Right atrium auricular region (tissue), 2 donors: ENCODE results near the gene WDR13. TPM values are rescaled to one million over a fixed set of nuclear protein-coding genes. Genes with fewer than 3 reads are reported as not detected.

ENCODE experiments used
- DNase-seq: peaks from one replicate; pipeline ENCODE4 v3.0.0-alpha.2; 2019; ENCODE audit warnings: low spot score
- H3K27ac ChIP-seq, 2 donors: fragments of 200-600 bp; sonication (generic); 1 replicate in 1 of 2; 2 replicates in 1 of 2; pipeline ENCODE4 v1.5.1; 2016 to 2019
- H3K27me3 ChIP-seq, 2 donors: fragments of 200-600 bp; sonication (generic); one replicate each; pipeline versions ENCODE4 v1.5.1 to v1.6.0; 2017 to 2019
- H3K36me3 ChIP-seq: fragments of 200-600 bp; sonication (generic); one replicate; pipeline ENCODE4 v1.5.1; 2016
- H3K4me1 ChIP-seq, 2 donors: fragments of 200-600 bp; sonication (generic); one replicate each; pipeline versions ENCODE4 v1.5.1 to v1.6.0; 2017 to 2019
- H3K4me3 ChIP-seq, 2 donors: fragments of 200-600 bp; sonication (generic); 1 replicate in 1 of 2; 2 replicates in 1 of 2; pipeline ENCODE4 v1.5.1; 2017 to 2019; ENCODE audit warnings: mild to moderate bottlenecking in 1 of 2, moderate library complexity in 1 of 2
- H3K9me3 ChIP-seq, 2 donors: fragments of 200-600 bp; sonication (generic); one replicate each; pipeline ENCODE4 v1.5.1; 2019
- CTCF ChIP-seq, 2 donors: fragments of 200-600 bp; sonication (generic); IDR thresholded peaks; one replicate each; pipeline ENCODE4 v1.5.1; 2019; ENCODE audit warnings: antibody characterized with exemption in 2 of 2
- total RNA-seq, 2 donors: library from RNA; depleted of rRNA; stranded (reverse); fragments of >200 nt; gene quantifications; one replicate each; pipeline ENCODE4 v1.1.0, GENCODE V29; 2016

Gene WDR13
- total RNA-seq, 2 donors from 2014 or later = 208 to 214 TPM

GRCh38 chrX:48560681-48561080 is 36.6 kb upstream of the WDR13 start:
- no peak for TF ChIP-seq CTCF (IDR thresholded peaks at IDR 0.05)
- no peak overlapping the region for H3K4me3 ChIP-seq
- no peak for DNase-seq
- H3K27me3 ChIP-seq = no peaks in the 10 kb centered on the region
- H3K27ac ChIP-seq = no peak overlapping the region
- no peaks in the 10 kb centered on the region for H3K9me3 ChIP-seq
- no peaks in the 10 kb centered on the region for H3K4me1 ChIP-seq
- peaks cover 29% of the 10 kb centered on the region for H3K36me3 ChIP-seq

- no peak for DNase-seq
- Histone ChIP-seq H3K9me3 (no peaks in the 10 kb centered on the region), H3K4me1 (no peaks in the 10 kb centered on the region), H3K36me3 (peaks cover 1% of the 10 kb centered on the region), H3K27me3 (no peaks in the 10 kb centered on the region), H3K27ac (no peak overlapping the region), H3K4me3 (no peak overlapping the region)
- TF ChIP-seq CTCF (IDR thresholded peaks at IDR 0.05) = no peak
Observed at GRCh38 chrX:48569958-48570357, 27.3 kb upstream of the WDR13 start.

- H3K36me3 ChIP-seq = peaks cover 38% of the 10 kb centered on the region
- TF ChIP-seq CTCF (IDR thresholded peaks at IDR 0.05) = no peak
- H3K4me1 ChIP-seq = peaks cover 0 to 16% of the 10 kb centered on the region in 2 donors
- no peaks in the 10 kb centered on the region for H3K27me3 ChIP-seq
- no peaks in the 10 kb centered on the region for H3K9me3 ChIP-seq
- peak overlapping the region; percentile 94 to 96 for H3K27ac ChIP-seq
- peak overlapping the region; percentile 23 to 60 for H3K4me3 ChIP-seq
- DNase-seq = peak; percentile 68
Observed at GRCh38 chrX:48573690-48574269, 23.5 kb upstream of the WDR13 start.

- TF ChIP-seq CTCF (IDR thresholded peaks at IDR 0.05) = peak in 1 of 2 donors; percentile 50
- H3K27me3 ChIP-seq = no peaks in the 10 kb centered on the region
- DNase-seq = peak; percentile 93
- H3K4me1 ChIP-seq = peaks cover 0 to 16% of the 10 kb centered on the region in 2 donors
- H3K36me3 ChIP-seq = peaks cover 44% of the 10 kb centered on the region
- peak within 1 kb of the TSS; percentile 94 to 96 for H3K27ac ChIP-seq
- no peaks in the 10 kb centered on the region for H3K9me3 ChIP-seq
- H3K4me3 ChIP-seq = peak within 1 kb of the TSS; percentile 60 to 62
Observed at GRCh38 chrX:48574270-48575266, 22.7 kb upstream of the WDR13 start, which contains the start of gene RBM3. Gene RBM3, plus strand, starts transcription at chrX:48574484. Its CDS starts 697 bp downstream, at chrX:48575181.

GRCh38 chrX:48575642-48576041 is 21.6 kb upstream of the WDR13 start:
- Histone ChIP-seq H3K27ac (peak overlapping the region; percentile 94 to 96), H3K4me1 (peaks cover 0 to 16% of the 10 kb centered on the region in 2 donors), H3K36me3 (peaks cover 44% of the 10 kb centered on the region), H3K4me3 (peak overlapping the region; percentile 60 to 62), H3K9me3 (no peaks in the 10 kb centered on the region), H3K27me3 (no peaks in the 10 kb centered on the region)
- no peak for TF ChIP-seq CTCF (IDR thresholded peaks at IDR 0.05)
- DNase-seq = no peak
